Epithelial cell of esophagus (primary cell): ENCODE measurements around the gene SHISA2.

Experiments
- DNase-seq: peaks from one replicate; pipeline ENCODE4 v3.0.0; 2010; ENCODE audit warnings: low read depth
- H3K4me3 ChIP-seq: 2 replicates; pipeline ENCODE4 v1.5.1; 2011; ENCODE audit warnings: mild to moderate bottlenecking, low read length, control low read depth
- TF ChIP-seq, protein P1 (sequence below): IDR thresholded peaks from 2 replicates; pipeline ENCODE4 v1.5.1; 2011; ENCODE audit warnings: low read depth, mild to moderate bottlenecking, low read length, control low read depth, inconsistent platforms; ENCODE audit not compliant: insufficient read depth; ENCODE audit errors: missing control alignments

The SHISA2 gene

GRCh38 chr13:26011208-26011573, 40.6 kb downstream of the SHISA2 start:
- TF ChIP-seq, protein P1, sequence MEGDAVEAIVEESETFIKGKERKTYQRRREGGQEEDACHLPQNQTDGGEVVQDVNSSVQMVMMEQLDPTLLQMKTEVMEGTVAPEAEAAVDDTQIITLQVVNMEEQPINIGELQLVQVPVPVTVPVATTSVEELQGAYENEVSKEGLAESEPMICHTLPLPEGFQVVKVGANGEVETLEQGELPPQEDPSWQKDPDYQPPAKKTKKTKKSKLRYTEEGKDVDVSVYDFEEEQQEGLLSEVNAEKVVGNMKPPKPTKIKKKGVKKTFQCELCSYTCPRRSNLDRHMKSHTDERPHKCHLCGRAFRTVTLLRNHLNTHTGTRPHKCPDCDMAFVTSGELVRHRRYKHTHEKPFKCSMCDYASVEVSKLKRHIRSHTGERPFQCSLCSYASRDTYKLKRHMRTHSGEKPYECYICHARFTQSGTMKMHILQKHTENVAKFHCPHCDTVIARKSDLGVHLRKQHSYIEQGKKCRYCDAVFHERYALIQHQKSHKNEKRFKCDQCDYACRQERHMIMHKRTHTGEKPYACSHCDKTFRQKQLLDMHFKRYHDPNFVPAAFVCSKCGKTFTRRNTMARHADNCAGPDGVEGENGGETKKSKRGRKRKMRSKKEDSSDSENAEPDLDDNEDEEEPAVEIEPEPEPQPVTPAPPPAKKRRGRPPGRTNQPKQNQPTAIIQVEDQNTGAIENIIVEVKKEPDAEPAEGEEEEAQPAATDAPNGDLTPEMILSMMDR = no peak
- no peak for DNase-seq
- no peak overlapping the region for H3K4me3 ChIP-seq

DNA sequence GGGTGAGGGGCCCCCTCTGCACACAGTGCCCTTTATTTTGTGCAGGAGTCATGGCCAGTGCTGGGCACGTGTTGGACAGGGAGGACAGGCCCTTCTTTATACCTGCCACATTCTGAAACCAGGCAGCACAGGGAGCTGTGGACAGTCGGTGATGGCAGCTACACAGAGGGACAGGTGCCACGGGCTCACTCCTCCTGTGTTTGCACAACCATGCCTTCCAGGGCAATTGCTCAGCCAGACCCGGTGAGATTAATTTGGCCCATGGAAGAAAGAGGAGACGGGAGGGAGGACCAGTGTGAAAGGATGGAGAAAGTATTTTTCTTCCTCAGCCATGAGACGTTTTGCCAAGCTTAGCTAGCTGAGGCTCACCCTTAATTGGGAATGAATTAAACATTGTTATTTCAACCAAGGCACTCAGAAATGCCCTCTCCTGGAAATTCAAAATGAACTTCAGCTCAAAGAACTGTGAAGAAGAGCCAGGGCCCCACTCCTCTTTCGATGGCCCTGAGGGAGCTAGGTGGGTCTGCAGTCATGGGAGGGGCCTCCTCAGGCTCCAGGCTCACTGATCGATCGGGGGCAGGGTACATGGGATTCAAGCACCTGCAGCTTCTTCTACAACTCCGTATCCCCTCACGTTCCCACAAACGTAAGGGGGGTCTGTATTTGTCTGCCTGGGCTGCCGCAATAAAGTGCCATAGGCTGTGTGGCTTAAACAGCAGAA, 41.2 kb downstream of the SHISA2 start:
- no peak overlapping the region for H3K4me3 ChIP-seq
- TF ChIP-seq, protein P1 = no peak
- DNase-seq = no peak

DNA sequence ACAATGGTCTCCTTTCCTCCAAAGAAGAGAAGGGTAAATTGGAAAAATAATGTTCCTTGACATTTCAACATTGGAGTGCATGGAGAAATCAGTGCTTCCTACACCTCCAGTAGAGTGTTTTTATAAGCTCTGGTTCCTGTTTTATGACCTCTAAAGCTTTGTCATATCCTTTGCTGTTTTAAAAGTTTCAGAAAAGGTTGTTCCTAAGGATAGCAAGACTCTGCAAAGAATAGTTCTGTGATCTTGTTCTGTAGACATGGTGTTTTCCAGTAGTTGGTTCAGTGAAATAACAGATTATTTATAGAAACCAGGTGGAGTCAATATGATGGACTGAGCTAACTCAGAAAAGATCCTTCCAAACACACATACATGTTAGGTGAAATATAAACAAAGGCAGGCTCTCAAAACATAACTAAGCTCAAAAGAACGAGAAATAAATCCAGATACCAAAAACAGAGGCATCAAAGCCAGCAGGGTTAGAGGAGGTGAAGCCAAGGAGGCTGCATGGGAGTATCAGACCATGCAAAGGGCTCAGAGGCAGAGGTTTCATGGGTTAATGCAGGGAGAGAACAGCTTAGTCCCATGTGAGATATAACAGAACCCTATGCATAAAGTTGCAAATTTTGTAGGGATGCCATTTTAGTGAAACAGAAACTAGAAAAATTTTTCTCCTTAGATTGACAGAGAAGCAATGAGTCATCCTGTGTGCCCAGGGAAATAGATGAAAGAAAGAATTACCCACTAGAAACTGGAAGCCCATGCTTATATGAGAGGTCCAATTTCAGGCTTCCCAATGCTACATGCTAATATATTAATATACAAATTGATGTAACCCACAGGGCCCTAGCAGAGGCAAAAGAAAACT, 44.3 kb downstream of the SHISA2 start:
- TF ChIP-seq, protein P1 = no peak
- H3K4me3 ChIP-seq = no peak overlapping the region
- DNase-seq = no peak
